SU-DHL-6 (cell line): ENCODE measurements around the gene MITF.

Source experiments
- EZH2phosphoT487 ChIP-seq: fragments of 200-600 bp; sonication (generic), shearing (Covaris generic); conservative IDR thresholded peaks from 2 replicates; pipeline ENCODE4 v1.6.1; 2018; ENCODE audit warnings: mild to moderate bottlenecking, antibody characterized with exemption, low read length, moderate library complexity, mixed read lengths
- TF ChIP-seq, protein P1 (sequence below): fragments of 200-600 bp; sonication (generic); IDR thresholded peaks from one replicate; pipeline ENCODE4 v1.5.1; 2017; ENCODE audit warnings: antibody characterized with exemption, mild to moderate bottlenecking, low read length, moderate library complexity; ENCODE audit not compliant: insufficient read depth, poor library complexity, severe bottlenecking

- TF ChIP-seq, protein P1, sequence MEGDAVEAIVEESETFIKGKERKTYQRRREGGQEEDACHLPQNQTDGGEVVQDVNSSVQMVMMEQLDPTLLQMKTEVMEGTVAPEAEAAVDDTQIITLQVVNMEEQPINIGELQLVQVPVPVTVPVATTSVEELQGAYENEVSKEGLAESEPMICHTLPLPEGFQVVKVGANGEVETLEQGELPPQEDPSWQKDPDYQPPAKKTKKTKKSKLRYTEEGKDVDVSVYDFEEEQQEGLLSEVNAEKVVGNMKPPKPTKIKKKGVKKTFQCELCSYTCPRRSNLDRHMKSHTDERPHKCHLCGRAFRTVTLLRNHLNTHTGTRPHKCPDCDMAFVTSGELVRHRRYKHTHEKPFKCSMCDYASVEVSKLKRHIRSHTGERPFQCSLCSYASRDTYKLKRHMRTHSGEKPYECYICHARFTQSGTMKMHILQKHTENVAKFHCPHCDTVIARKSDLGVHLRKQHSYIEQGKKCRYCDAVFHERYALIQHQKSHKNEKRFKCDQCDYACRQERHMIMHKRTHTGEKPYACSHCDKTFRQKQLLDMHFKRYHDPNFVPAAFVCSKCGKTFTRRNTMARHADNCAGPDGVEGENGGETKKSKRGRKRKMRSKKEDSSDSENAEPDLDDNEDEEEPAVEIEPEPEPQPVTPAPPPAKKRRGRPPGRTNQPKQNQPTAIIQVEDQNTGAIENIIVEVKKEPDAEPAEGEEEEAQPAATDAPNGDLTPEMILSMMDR = no peak
- no peak for TF ChIP-seq EZH2phosphoT487
Observed at GRCh38 chr3:69738859-69739203, 433 bp upstream of the MITF start.
